Activated CD4-positive, alpha-beta T cell treated with anti-CD3 and anti-CD28 coated beads, Interleukin-2, amount 50 U/mL, for 48 hours (primary cell): ENCODE measurements around the gene MCRIP2.

Source experiments
- DNase-seq, 2 experiments: peaks; one replicate each; pipeline ENCODE4 v3.0.0-alpha.2; 2020

MCRIP2 gene

GRCh38 chr16:617855-618254, 23.8 kb upstream of the MCRIP2 start:
- no peak for DNase-seq

GRCh38 chr16:619476-620100, 22.0 kb upstream of the MCRIP2 start:
- no peak for DNase-seq

GRCh38 chr16:620700-621525, 20.7 kb upstream of the MCRIP2 start:
- DNase-seq: no peak

GRCh38 chr16:621526-622105, 20.0 kb upstream of the MCRIP2 start:
- no peak for DNase-seq

GRCh38 chr16:622920-623280, 18.7 kb upstream of the MCRIP2 start:
- no peak for DNase-seq

- DNase-seq: no peak
These were observed 17.0 kb upstream of the MCRIP2 start for GRCh38 chr16:624526-625070.

- DNase-seq: no peak
These were observed 16.3 kb upstream of the MCRIP2 start for GRCh38 chr16:625117-625976.

GRCh38 chr16:625977-626765, 15.5 kb upstream of the MCRIP2 start:
- DNase-seq: no peak

GRCh38 chr16:626787-627453, 14.7 kb upstream of the MCRIP2 start:
- DNase-seq: no peak

- DNase-seq: no peak
These were observed 14.0 kb upstream of the MCRIP2 start for GRCh38 chr16:627454-628239.

GRCh38 chr16:628321-629061, 13.1 kb upstream of the MCRIP2 start:
- DNase-seq: no peak

GRCh38 chr16:629185-629832, 12.3 kb upstream of the MCRIP2 start:
- no peak for DNase-seq

GRCh38 chr16:629833-630248, 11.8 kb upstream of the MCRIP2 start:
- DNase-seq: no peak

GRCh38 chr16:630249-630814, 11.3 kb upstream of the MCRIP2 start:
- DNase-seq: no peak

- no peak for DNase-seq
These were observed 10.7 kb upstream of the MCRIP2 start, which contains the start of gene WFIKKN1 for GRCh38 chr16:630815-631405. TSS of gene WFIKKN1 (plus strand) at chr16:630985. CDS start at chr16:631254, 269 bp downstream.

GRCh38 chr16:631808-632358, 9.7 kb upstream of the MCRIP2 start:
- no peak for DNase-seq

GRCh38 chr16:632486-633335, 8.9 kb upstream of the MCRIP2 start:
- no peak for DNase-seq
